C4-2B (cell line): ENCODE measurements around the gene RGS7.
"Not testable (repeated sequence)": the region's sequence is repeated elsewhere in the genome, so short reads cannot be mapped to it uniquely, and the experiment has no call there.

Experiments
- H3K27ac ChIP-seq: fragments of 450-650 bp; 2 replicates; pipeline ENCODE4 v1.5.1; 2017
- ZFX ChIP-seq: fragments of 450-650 bp; IDR thresholded peaks from 2 replicates; pipeline ENCODE4 v1.6.1; 2017
- TF ChIP-seq, protein P1 (sequence below): fragments of 450-650 bp; conservative IDR thresholded peaks from 2 replicates; pipeline ENCODE4 v1.5.1; 2017; ENCODE audit warnings: mild to moderate bottlenecking

The RGS7 gene

DNA sequence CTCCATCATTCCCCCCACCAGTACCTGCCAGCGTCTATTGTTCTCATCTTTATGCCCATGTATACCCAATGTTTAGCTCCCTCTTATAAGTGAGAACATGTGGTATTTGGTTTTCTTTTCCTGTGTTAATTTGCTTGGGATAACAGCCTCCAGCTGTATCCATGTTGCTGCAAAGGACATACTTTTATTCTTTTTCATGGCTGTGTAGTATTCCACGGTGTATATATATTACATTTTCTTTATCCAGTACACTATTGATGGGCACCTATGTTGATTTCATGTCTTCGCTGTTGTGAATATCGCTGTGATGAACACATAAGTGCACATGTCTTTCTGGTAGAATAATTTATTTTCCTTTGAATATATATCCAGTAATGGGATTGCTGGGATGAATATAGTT, 431.7 kb downstream of the RGS7 start:
- H3K27ac ChIP-seq: no peak overlapping the region
- TF ChIP-seq, protein P1, sequence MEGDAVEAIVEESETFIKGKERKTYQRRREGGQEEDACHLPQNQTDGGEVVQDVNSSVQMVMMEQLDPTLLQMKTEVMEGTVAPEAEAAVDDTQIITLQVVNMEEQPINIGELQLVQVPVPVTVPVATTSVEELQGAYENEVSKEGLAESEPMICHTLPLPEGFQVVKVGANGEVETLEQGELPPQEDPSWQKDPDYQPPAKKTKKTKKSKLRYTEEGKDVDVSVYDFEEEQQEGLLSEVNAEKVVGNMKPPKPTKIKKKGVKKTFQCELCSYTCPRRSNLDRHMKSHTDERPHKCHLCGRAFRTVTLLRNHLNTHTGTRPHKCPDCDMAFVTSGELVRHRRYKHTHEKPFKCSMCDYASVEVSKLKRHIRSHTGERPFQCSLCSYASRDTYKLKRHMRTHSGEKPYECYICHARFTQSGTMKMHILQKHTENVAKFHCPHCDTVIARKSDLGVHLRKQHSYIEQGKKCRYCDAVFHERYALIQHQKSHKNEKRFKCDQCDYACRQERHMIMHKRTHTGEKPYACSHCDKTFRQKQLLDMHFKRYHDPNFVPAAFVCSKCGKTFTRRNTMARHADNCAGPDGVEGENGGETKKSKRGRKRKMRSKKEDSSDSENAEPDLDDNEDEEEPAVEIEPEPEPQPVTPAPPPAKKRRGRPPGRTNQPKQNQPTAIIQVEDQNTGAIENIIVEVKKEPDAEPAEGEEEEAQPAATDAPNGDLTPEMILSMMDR: no peak
- no peak for TF ChIP-seq ZFX

DNA sequence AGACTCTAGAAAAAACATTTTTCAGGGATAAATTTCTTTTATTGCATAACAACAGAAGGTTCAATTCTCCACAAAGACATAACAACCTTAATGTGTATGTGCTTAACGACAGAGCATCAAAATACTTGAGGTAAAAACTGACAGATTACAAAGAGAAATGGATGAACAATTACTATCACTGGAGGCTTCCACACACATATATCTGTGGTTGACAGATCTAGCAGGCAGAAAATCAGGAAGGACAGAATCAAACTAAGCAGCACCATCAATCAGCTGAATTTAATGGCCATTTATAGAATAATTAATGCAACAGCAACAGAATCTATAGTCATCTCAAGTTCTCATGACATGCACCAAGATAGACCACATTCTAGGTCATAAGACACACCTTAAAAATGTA, 439.0 kb downstream of the RGS7 start:
- TF ChIP-seq, protein P1: no peak
- TF ChIP-seq ZFX: no peak

DNA sequence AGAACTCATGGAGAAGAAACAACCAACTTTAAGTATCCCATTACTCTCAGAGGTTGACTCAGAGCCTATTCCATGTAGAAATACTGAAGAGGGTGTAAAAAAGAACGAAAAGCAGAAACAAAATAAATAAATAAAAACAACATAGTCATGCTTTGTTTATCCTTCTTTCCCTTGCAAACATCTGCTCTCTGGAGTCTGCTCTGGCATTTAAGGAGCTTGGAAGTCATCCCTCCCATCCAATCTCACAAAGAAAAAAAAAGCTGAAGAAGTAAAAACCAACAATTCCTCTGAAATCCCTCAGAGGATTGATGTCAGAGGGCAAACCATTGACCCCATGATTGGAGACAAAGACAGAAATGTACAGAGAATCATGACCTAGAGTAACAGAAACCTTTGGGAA, 442.5 kb downstream of the RGS7 start:
- no peak for TF ChIP-seq ZFX
- TF ChIP-seq, protein P1: no peak
- no peak overlapping the region for H3K27ac ChIP-seq

More for the DNA sequence above, 439.0 kb downstream of the RGS7 start:
- no peak overlapping the region for H3K27ac ChIP-seq

DNA sequence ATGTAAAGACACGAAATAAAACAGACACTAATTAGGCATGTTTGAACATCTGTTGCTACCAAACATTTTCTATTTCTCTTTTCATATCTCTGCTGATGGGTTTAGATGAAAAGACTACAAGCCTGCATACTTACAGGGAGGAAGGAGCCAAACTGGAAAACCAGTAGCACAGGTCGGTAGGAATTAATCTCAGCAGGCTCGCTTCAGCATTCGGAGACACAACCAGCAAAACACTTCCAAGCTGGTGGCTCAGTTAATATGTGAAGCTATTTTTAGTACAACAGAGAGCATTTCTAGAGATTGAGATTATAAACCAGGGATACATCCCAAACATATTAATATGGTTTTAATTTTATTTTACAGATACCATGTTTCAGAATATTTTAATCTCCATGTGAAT, 444.2 kb downstream of the RGS7 start:
- TF ChIP-seq, protein P1: no peak
- TF ChIP-seq ZFX: no peak

DNA sequence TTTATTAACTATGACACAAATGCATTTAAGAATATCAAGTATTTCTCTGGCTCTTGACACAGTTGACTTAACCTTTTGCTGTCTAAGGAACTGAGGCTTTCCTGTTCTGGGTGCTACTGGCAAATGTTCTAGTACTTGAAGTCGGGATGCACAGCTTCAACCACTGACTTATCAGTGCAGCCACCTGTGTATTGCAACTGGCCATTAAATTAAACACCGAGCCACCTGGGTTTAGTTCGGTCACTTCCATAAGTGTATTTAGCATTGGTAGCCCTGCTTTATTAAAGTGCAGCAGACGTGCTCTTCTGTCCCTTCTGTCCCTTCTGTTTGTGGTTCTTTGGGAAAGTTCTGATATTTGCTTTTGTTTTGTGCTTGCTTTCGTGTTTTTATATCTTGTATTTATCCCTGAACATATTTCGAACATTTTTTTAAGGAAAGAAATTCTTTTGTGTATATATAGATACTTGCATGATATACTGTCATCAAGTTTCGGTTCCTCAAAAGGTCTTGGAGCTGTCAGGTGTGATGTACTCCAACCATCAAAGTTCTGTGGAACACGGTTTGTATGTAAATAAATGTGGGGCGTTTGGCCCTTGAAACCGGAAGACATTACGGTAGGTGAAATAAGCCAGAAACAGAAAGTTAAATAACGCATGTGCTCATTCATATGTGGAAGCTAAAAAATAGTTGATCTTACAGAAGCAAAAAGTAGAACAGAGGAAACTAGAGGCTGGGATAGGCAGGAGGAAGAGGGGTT, 447.1 kb downstream of the RGS7 start:
- H3K27ac ChIP-seq: no peak overlapping the region
- TF ChIP-seq ZFX: no peak
- TF ChIP-seq, protein P1: no peak

More for the DNA sequence above, 444.2 kb downstream of the RGS7 start:
- no peak overlapping the region for H3K27ac ChIP-seq

DNA sequence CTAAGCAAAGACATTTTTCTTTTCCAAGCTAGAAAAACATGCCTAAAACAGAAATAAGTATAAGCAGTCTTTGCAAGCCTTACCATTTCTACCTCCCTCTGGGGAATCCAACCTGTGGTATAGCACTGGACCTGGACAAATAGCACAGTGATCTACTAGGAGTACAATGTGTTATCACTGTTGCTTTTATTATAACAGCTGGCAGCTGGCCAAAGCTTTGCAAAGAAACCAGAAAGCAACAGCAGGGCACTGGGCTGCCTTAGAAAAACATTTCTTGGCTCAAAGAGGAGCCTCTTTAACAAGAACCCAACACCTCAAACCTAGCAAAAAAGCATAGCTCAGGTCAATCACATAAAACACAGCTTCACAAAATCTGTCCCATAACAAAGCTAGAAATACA, 450.5 kb downstream of the RGS7 start:
- H3K27ac ChIP-seq: no peak overlapping the region
- TF ChIP-seq, protein P1: no peak
- TF ChIP-seq ZFX: no peak

DNA sequence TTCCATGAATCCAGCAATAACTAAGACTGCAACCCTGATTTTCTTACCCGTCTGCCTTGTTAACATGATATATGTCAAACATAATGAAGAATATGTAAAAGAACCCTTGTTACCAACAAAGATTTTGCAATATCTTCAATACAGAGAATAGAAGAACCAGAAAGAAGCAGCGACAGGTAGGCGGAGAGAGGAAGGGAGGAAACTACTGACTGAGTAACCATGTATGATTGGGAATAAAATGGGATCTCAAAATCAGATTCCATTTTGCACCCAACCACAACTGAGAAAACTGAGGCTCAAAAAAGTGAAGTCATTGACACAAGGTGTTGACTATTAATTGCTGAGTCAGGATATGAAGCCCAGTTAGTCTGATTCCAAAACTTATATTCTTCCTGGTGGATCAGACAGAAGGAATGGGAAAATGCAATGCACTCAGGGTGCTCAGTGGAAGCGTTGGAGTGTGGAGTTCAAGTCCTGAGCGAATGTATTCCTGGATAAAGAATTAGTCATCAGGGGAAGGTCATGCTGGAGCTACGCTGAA, 451.7 kb downstream of the RGS7 start:
- no peak for TF ChIP-seq ZFX
- TF ChIP-seq, protein P1: no peak
- H3K27ac ChIP-seq: no peak overlapping the region

DNA sequence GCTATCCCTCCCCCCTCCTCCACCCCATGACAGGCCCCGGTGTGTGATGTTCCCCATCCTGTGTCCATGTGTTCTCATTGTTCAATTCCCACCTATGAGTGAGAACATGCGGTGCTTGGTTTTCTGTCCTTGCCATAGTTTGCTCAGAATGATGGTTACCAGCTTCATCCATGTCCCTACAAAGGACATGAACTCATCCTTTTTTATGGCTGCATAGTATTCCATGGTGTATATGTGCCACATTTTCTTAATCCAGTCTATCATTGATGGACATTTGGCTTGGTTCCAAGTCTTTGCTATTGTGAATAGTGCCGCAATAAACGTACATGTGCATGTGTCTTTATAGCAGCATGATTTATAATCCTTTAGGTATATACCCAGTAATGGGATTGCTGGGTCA, 461.6 kb downstream of the RGS7 start:
- not testable (repeated sequence) for H3K27ac ChIP-seq
